ENCODE measurements around the gene APBA2.

DNA sequence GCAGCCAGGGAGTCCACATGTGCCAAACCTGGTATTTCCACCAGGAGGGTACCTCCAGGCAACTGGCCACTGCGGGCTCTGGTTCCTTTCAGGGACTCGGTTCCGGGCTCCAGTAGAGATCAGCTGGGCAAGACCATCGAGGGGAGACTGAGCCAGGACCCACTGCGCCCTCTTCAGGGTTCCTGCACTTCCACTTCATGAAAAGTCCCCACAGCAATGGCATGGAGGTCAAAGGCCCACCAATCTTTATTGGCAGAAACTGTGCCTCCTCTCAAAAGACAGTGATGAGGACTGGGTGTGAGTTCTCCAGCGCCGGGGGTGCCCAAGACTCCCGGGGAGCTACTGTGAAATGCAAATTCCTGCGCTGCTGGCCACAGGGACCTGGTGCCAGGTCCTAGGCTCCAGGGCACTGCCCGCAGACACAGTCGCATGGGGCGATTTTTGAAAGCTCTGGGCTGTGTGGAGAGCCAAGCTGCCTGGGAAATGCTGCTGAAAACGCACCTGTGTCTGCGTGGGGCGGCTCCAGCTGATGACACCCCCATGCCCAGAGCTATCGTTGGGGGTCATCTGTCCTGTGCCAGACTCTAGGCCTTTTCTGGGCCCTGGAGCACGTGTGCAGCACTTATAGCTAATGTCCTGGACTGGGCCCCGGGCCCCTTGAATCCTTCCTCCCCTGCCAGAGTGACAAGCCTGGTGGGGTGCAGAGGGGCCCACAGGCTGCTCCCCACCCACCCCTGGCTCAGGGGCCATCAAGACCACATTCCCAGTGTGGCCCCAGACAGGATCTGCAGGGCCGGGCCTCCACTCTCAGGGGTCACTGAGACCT is 239.8 kb downstream of the APBA2 start:
- TF ChIP-seq, protein P1, sequence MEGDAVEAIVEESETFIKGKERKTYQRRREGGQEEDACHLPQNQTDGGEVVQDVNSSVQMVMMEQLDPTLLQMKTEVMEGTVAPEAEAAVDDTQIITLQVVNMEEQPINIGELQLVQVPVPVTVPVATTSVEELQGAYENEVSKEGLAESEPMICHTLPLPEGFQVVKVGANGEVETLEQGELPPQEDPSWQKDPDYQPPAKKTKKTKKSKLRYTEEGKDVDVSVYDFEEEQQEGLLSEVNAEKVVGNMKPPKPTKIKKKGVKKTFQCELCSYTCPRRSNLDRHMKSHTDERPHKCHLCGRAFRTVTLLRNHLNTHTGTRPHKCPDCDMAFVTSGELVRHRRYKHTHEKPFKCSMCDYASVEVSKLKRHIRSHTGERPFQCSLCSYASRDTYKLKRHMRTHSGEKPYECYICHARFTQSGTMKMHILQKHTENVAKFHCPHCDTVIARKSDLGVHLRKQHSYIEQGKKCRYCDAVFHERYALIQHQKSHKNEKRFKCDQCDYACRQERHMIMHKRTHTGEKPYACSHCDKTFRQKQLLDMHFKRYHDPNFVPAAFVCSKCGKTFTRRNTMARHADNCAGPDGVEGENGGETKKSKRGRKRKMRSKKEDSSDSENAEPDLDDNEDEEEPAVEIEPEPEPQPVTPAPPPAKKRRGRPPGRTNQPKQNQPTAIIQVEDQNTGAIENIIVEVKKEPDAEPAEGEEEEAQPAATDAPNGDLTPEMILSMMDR (IDR thresholded peaks at IDR 0.05): no peak
- TF ChIP-seq EP300 (IDR thresholded peaks at IDR 0.05): no peak
